KBM-7 (cell line): ENCODE data around the gene CHD3.
"Not testable (repeated sequence)": the region's sequence is repeated elsewhere in the genome, so short reads cannot be mapped to it uniquely, and the experiment has no call there.

Source experiments
- DNase-seq: peaks from one replicate; pipeline ENCODE4 v3.0.0-alpha.2; 2015
- in situ Hi-C: fragments of 300-500 bp; cut with MboI; formaldehyde crosslinking; loops from 2 replicates; pipeline ENCODE4 v1.14.3; 2020; ENCODE audit warnings: low sequenced_read_pairs, low pct_unique_long_range_greater_than_20kb, mixed read lengths

CHD3 gene

GRCh38 chr17:7862692-7863437, 25.7 kb upstream of the CHD3 start:
- peak; percentile 58 for DNase-seq
- in situ Hi-C loops = no loop called here

GRCh38 chr17:7864384-7864783, 24.2 kb upstream of the CHD3 start:
- in situ Hi-C loops, DNase-seq: not testable (repeated sequence)

- in situ Hi-C loops = no loop called here
- DNase-seq = no peak
These were observed 23.5 kb upstream of the CHD3 start for GRCh38 chr17:7864995-7865650.

- in situ Hi-C loops = no loop called here
- peak; percentile 72 for DNase-seq
These were observed 20.7 kb upstream of the CHD3 start for GRCh38 chr17:7867881-7868329.

GRCh38 chr17:7873051-7873450, 15.5 kb upstream of the CHD3 start:
- in situ Hi-C loops = no loop called here
- no peak for DNase-seq

GRCh38 chr17:7875804-7876370, 12.7 kb upstream of the CHD3 start:
- DNase-seq = no peak
- in situ Hi-C loops = no loop called here

- in situ Hi-C loops = no loop called here
- no peak for DNase-seq
These were observed 10.4 kb upstream of the CHD3 start for GRCh38 chr17:7878234-7878633.

GRCh38 chr17:7880076-7880868, 8.3 kb upstream of the CHD3 start:
- in situ Hi-C loops = no loop called here
- peak; percentile 59 for DNase-seq

GRCh38 chr17:7881276-7882054, 7.1 kb upstream of the CHD3 start:
- no peak for DNase-seq
- in situ Hi-C loops = no loop called here

- in situ Hi-C loops = no loop called here
- no peak for DNase-seq
These were observed 6.5 kb upstream of the CHD3 start for GRCh38 chr17:7882068-7882467.

GRCh38 chr17:7882629-7883028, 6.0 kb upstream of the CHD3 start:
- in situ Hi-C loops = no loop called here
- no peak for DNase-seq

GRCh38 chr17:7883781-7884386, 4.7 kb upstream of the CHD3 start:
- in situ Hi-C loops = no loop called here
- peak; percentile 31 for DNase-seq

- DNase-seq = peak; percentile 19
- in situ Hi-C loops = no loop called here
These were observed 3.8 kb upstream of the CHD3 start for GRCh38 chr17:7884581-7885366.

GRCh38 chr17:7885367-7886226, 3.0 kb upstream of the CHD3 start:
- in situ Hi-C loops = no loop called here
- peak; percentile 61 for DNase-seq

- in situ Hi-C loops = no loop called here
- peak; percentile 58 for DNase-seq
These were observed 2.2 kb upstream of the CHD3 start for GRCh38 chr17:7886227-7887037.

- no peak for DNase-seq
- in situ Hi-C loops = no loop called here
These were observed 1.5 kb upstream of the CHD3 start for GRCh38 chr17:7887038-7887481.
